Panc1 (cell line): ENCODE data around the gene OPN4. TPM values are rescaled to one million over a fixed set of nuclear protein-coding genes. Genes with fewer than 3 reads are reported as not detected.

Experiments used
- ATAC-seq: fragments of 200-7000 bp; cut with Tn5 transposase; 2 replicates; pipeline ENCODE4 v1.9.1; 2020; ENCODE audit warnings: mild to moderate bottlenecking, moderate library complexity
- BruUV-seq: library from RNA; stranded (reverse); fragments of 400-500 nt; replicated peaks from 2 replicates; lab custom pipeline; 2021; lab: Mats Ljungman, UMichigan
- CTCF ChIA-PET: fragments of 300-600 bp; sonication (Branson Sonifier 250); formaldehyde crosslinking; loops from one replicate; lab custom pipeline; 2022; ENCODE audit warnings: antibody characterized with exemption; lab: Charles Lee
- POLR2A ChIA-PET: fragments of 300-600 bp; sonication (Branson Sonifier 250); formaldehyde crosslinking; loops from one replicate; lab custom pipeline; 2022; ENCODE audit warnings: antibody characterized with exemption; lab: Charles Lee
- DNase-seq: peaks from one replicate; pipeline ENCODE4 v3.0.0-alpha.2; 2010; ENCODE audit warnings: low read depth, low spot score
- H3K27ac ChIP-seq: 2 replicates; pipeline ENCODE4 v1.5.1; 2011; ENCODE audit warnings: mild to moderate bottlenecking, low read length, inconsistent platforms
- H3K27me3 ChIP-seq: fragments of 200-500 bp; sonication (Bioruptor generic); 2 replicates; pipeline ENCODE4 v1.6.0; 2014; ENCODE audit warnings: low read length, inconsistent platforms; ENCODE audit not compliant: control insufficient read depth, insufficient read depth
- H3K36me3 ChIP-seq: fragments of 200-500 bp; sonication (Bioruptor generic); 2 replicates; pipeline ENCODE4 v1.5.1; 2014; ENCODE audit warnings: inconsistent platforms, mild to moderate bottlenecking, low read length, moderate library complexity; ENCODE audit not compliant: control insufficient read depth, insufficient read depth
- H3K4me1 ChIP-seq: 2 replicates; pipeline ENCODE4 v1.5.1; 2011; ENCODE audit warnings: inconsistent platforms, mild to moderate bottlenecking, low read length, moderate library complexity; ENCODE audit not compliant: control insufficient read depth, insufficient read depth
- H3K4me3 ChIP-seq, 2 experiments: 2 replicates each; pipeline ENCODE4 v1.5.1; 2011 to 2012; ENCODE audit warnings: low read depth in 2 of 2, low read length in 2 of 2, mild to moderate bottlenecking in 2 of 2, inconsistent platforms in 1 of 2, moderate library complexity in 1 of 2
- H3K9me3 ChIP-seq: fragments of 200-500 bp; sonication (Bioruptor generic); 2 replicates; pipeline ENCODE4 v1.5.1; 2014; ENCODE audit warnings: low read depth, mild to moderate bottlenecking, inconsistent platforms, low read length, moderate library complexity; ENCODE audit not compliant: control insufficient read depth, insufficient read depth
- POLR2AphosphoS5 ChIP-seq: IDR thresholded peaks from 2 replicates; pipeline ENCODE4 v1.6.1; 2012; ENCODE audit warnings: mild to moderate bottlenecking, low read depth, low read length, moderate library complexity
- REST ChIP-seq, 2 experiments: IDR thresholded peaks; 2 replicates each; pipeline ENCODE4 v1.6.1; 2011 to 2012; ENCODE audit warnings: low read depth in 2 of 2, control low read depth in 1 of 2, low read length in 1 of 2, mild to moderate bottlenecking in 1 of 2, moderate library complexity in 1 of 2; ENCODE audit not compliant: insufficient read depth in 1 of 2
- SIN3A ChIP-seq: IDR thresholded peaks from 2 replicates; pipeline ENCODE4 v1.6.1; 2012; ENCODE audit warnings: low read depth, mild to moderate bottlenecking, low read length, moderate library complexity, borderline replicate concordance; ENCODE audit not compliant: insufficient read depth
- TCF7L2 ChIP-seq: IDR thresholded peaks from 2 replicates; pipeline ENCODE4 v1.6.1; 2011; ENCODE audit warnings: mild to moderate bottlenecking, low read depth, low read length, inconsistent platforms
- in situ Hi-C: cut with HindIII; loops from 2 replicates; pipeline ENCODE4 v1.10.0; 2016; ENCODE audit warnings: low sequenced_read_pairs, low pct_unique_long_range_greater_than_20kb
- intact Hi-C: fragments of 100-400 bp; cut with micrococcal nuclease; formaldehyde crosslinking; loops from one replicate; pipeline ENCODE4 v1.10.0; 2022; ENCODE audit not compliant: unreplicated experiment
- total RNA-seq: library from RNA; stranded (reverse); gene quantifications from one replicate; pipeline ENCODE4 v1.2.1, GENCODE V29; 2021; ENCODE audit not compliant: unreplicated experiment
- TF ChIP-seq, protein P1 (sequence below): fragments of 450-650 bp; IDR thresholded peaks from 2 replicates; pipeline ENCODE4 v1.5.1; 2017; ENCODE audit warnings: mild to moderate bottlenecking

The OPN4 gene
- total RNA-seq, 1 experiment from 2014 or later: not detected

- POLR2A ChIA-PET: no interaction called here
- ATAC-seq (no peak), DNase-seq (no peak)
- Histone ChIP-seq H3K9me3 (no peaks in the 10 kb centered on the region), H3K4me1 (peaks cover 7% of the 10 kb centered on the region), H3K27ac (no peak overlapping the region), H3K4me3 (no peak overlapping the region), H3K27me3 (no peaks in the 10 kb centered on the region), H3K36me3 (no peaks in the 10 kb centered on the region)
- BruUV-seq: no TSS peak
- intact Hi-C loops: no loop called here
- TF ChIP-seq POLR2AphosphoS5 (no peak), REST (IDR thresholded peaks at IDR 0.05; ENCODE audit: insufficient read depth in 1 of 2, low read depth in 2 of 2, low read length in 1 of 2) (no peak), SIN3A (no peak), TCF7L2 (no peak)
- TF ChIP-seq, protein P1, sequence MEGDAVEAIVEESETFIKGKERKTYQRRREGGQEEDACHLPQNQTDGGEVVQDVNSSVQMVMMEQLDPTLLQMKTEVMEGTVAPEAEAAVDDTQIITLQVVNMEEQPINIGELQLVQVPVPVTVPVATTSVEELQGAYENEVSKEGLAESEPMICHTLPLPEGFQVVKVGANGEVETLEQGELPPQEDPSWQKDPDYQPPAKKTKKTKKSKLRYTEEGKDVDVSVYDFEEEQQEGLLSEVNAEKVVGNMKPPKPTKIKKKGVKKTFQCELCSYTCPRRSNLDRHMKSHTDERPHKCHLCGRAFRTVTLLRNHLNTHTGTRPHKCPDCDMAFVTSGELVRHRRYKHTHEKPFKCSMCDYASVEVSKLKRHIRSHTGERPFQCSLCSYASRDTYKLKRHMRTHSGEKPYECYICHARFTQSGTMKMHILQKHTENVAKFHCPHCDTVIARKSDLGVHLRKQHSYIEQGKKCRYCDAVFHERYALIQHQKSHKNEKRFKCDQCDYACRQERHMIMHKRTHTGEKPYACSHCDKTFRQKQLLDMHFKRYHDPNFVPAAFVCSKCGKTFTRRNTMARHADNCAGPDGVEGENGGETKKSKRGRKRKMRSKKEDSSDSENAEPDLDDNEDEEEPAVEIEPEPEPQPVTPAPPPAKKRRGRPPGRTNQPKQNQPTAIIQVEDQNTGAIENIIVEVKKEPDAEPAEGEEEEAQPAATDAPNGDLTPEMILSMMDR: no peak
- in situ Hi-C loops: no loop called here
- CTCF ChIA-PET: no interaction called here
Observed at GRCh38 chr10:86677374-86677773, 23.0 kb downstream of the OPN4 start.

DNA sequence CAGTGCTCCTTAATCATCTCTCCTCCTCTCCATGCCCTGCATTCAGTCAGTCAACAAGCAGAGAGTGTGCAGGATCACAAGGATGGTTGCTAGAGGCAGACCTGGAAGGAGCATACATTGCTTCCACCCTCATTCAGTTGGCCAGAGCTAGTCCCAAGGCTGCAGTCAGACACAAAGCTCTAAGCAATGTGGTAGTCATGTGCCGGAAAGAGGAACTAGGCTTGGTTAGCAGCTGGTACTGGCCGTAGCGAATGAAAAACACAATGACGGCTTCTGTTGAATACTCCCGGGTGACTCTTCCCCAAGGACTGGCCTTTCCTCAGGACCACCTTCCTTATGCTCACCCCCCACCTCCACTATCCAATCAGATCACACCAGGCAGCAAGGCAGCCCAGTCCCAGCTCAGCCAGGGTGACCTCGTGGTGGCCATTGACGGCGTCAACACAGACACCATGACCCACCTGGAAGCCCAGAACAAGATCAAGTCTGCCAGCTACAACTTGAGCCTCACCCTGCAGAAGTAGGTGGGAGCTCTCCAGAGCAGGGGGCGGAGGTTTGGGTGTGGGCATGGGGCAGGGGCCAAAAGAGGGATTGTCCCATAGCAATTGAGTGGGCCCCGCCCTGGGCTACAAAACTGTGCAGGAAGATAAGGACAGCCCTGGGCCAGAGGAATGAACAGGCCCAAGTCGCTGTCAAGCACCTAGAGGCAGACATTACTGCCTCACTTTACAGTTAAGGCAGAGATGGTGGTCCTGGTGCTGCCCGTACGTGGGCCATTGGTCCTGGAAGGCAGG lies 24.8 kb downstream of the OPN4 start:
- BruUV-seq: no TSS peak
- no peak for TF ChIP-seq SIN3A
- TF ChIP-seq REST (IDR thresholded peaks at IDR 0.05; ENCODE audit: insufficient read depth in 1 of 2, low read depth in 2 of 2, low read length in 1 of 2): no peak
- TF ChIP-seq TCF7L2: no peak
- TF ChIP-seq POLR2AphosphoS5: no peak
- TF ChIP-seq, protein P1: no peak
- Histone ChIP-seq H3K27ac (no peak overlapping the region), H3K9me3 (no peaks in the 10 kb centered on the region), H3K4me3 (no peak overlapping the region), H3K27me3 (no peaks in the 10 kb centered on the region), H3K36me3 (no peaks in the 10 kb centered on the region), H3K4me1 (peaks cover 7% of the 10 kb centered on the region)
- in situ Hi-C loops: no loop called here
- ChIA-PET CTCF (no interaction called here), POLR2A (no interaction called here)
- no peak for ATAC-seq
- DNase-seq: no peak
- intact Hi-C loops: no loop called here
